BJ (cell line): Measurements from ENCODE around the gene CD37. TPM values are rescaled to one million over a fixed set of nuclear protein-coding genes. Genes with fewer than 3 reads are reported as not detected.
"Not testable (repeated sequence)": the region's sequence is repeated elsewhere in the genome, so short reads cannot be mapped to it uniquely, and the experiment has no call there.

Source experiments
- CTCF ChIA-PET: fragments of 350-600 bp; formaldehyde crosslinking; extraction: SDS; loops from one replicate; lab custom pipeline; 2021; ENCODE audit warnings: antibody characterized with exemption, inconsistent platforms; lab: Yijun Ruan, JAX
- POLR2A ChIA-PET: fragments of 300-600 bp; sonication (Branson Sonifier 250); formaldehyde crosslinking; extraction: SDS; loops from one replicate; lab custom pipeline; 2021; ENCODE audit warnings: antibody characterized with exemption; lab: Charles Lee
- DNase-seq: peaks from one replicate; pipeline ENCODE4 v3.0.0-alpha.2; 2011; ENCODE audit warnings: low read depth
- H3K27me3 ChIP-seq: 2 replicates; pipeline ENCODE4 v1.6.0; 2011; ENCODE audit warnings: low read length; ENCODE audit not compliant: control insufficient read depth, insufficient read depth
- H3K36me3 ChIP-seq: 2 replicates; pipeline ENCODE4 v1.5.1; 2011; ENCODE audit warnings: low read length; ENCODE audit not compliant: control insufficient read depth, insufficient read depth
- H3K4me3 ChIP-seq: 2 replicates; pipeline ENCODE4 v1.5.1; 2011; ENCODE audit warnings: low read depth, mild to moderate bottlenecking, control low read depth, low read length
- CTCF ChIP-seq: IDR thresholded peaks from 2 replicates; pipeline ENCODE4 v1.5.1; 2011; ENCODE audit warnings: low read depth, mild to moderate bottlenecking, control low read depth, inconsistent platforms, low read length, moderate library complexity; ENCODE audit not compliant: insufficient read depth
- polyA plus RNA-seq: library from polyadenylated mRNA; depleted of rRNA; stranded (reverse); fragments of >200 nt; gene quantifications from 2 replicates; pipeline ENCODE4 v1.2.3, GENCODE V29; 2011

CD37 gene
- polyA plus RNA-seq, 1 experiment: not detected

GRCh38 chr19:49326165-49326704 is 9.0 kb upstream of the CD37 start:
- no peak for DNase-seq
- Histone ChIP-seq H3K27me3 (no peaks in the 10 kb centered on the region), H3K4me3 (no peak overlapping the region), H3K36me3 (no peaks in the 10 kb centered on the region)
- ChIA-PET POLR2A (no interaction called here), CTCF (interaction anchor here (0.6 to 1.6 kb wide), 2 partner anchors 12 to 25 kb away, joined by 3 to 4 read pairs; no protein-coding TSS in a partner anchor)
- no peak for TF ChIP-seq CTCF

DNA sequence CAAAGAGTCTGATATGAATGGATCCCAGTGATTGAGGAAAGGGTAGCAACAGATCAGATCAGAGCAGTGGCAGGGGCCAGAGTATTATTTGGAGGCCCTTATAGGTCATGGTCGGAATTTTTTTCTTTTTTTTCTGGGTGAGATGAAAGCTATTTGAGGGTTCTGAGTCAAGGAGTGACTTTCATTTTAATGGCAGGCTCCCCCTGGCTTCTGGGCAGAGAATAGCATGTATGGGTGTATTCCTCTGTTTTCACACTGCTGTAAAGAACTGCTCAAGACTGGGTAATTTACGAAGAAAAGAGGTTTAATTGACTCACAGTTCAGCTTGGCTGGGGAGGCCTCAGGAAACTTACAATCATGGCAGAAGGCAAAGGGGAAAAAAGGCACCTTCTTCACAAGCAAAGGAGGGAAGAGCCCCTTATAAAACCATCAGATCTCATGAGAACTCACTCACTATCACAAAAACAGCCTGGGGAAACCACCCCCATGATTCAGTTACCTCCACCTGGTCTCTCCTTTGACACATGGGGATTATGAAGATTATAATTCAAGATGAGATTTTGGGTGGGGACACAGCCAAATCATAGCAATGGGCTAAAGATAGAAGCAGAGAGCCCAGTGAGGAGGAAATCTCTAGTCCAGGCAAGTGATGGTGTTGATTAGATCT is 7.2 kb upstream of the CD37 start:
- Histone ChIP-seq H3K4me3 (no peak overlapping the region), H3K36me3 (no peaks in the 10 kb centered on the region), H3K27me3 (no peaks in the 10 kb centered on the region)
- DNase-seq: no peak
- ChIA-PET CTCF (interaction anchor here (0.7 to 1.2 kb wide), 4 partner anchors 12 to 230 kb away, joined by 3 to 6 read pairs (median 4); no protein-coding TSS in a partner anchor), POLR2A (no interaction called here)
- peak; percentile 71 for TF ChIP-seq CTCF

DNA sequence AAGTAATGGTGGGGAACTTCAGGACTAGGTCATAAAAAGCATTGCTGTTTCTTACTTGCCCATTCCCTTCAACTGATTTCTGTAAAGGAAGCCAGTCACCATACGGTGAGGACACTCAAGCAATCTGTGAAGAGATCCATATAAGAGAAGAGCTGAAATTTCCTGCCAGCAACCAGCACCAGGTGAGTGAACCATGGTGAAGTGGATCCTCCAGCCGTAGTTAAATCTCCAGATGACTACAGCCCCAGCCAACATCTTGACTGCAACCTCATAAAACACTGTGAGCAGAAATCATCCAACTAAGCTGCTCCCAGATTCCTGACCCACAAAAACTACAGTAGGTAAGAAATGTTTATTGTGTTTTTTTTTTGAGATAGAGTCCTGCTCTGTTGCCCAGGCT is 6.5 kb upstream of the CD37 start:
- Histone ChIP-seq H3K36me3 (no peaks in the 10 kb centered on the region), H3K4me3 (no peak overlapping the region), H3K27me3 (no peaks in the 10 kb centered on the region)
- TF ChIP-seq CTCF: no peak
- ChIA-PET CTCF (no interaction called here), POLR2A (no interaction called here)
- no peak for DNase-seq

- POLR2A ChIA-PET, H3K36me3 ChIP-seq, DNase-seq, H3K27me3 ChIP-seq, H3K4me3 ChIP-seq: not testable (repeated sequence)
- CTCF ChIA-PET: interaction anchor here (1.4 kb wide), 1 partner anchor 30 kb away, joined by 6 read pairs; no protein-coding TSS in a partner anchor
Observed at GRCh38 chr19:49331187-49331586, 4.0 kb upstream of the CD37 start.

DNA sequence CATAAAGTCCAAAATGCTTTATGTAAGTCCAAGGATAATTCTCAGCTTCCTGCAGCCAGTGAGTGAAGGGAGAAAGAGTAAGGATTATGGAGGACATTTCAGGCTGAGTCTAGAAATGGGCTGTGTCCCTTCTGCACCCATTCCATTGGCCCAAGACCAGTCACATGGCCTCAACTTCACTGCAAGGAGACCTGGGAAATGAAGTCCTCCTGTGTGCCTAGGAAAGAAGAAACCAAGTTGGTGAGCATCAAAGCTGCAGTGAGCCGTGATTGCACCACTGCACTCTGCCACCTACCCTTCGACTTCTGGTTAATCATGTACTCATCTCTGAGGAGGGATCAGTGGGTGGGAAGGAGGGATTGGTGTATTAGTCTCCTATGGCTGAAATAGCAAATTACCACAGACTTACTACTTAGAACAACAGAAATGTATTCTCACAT is 3.6 kb upstream of the CD37 start:
- POLR2A ChIA-PET: no interaction called here
- TF ChIP-seq CTCF: no peak
- CTCF ChIA-PET: interaction anchor here (1.4 kb wide), 1 partner anchor 30 kb away, joined by 6 read pairs; no protein-coding TSS in a partner anchor

DNA sequence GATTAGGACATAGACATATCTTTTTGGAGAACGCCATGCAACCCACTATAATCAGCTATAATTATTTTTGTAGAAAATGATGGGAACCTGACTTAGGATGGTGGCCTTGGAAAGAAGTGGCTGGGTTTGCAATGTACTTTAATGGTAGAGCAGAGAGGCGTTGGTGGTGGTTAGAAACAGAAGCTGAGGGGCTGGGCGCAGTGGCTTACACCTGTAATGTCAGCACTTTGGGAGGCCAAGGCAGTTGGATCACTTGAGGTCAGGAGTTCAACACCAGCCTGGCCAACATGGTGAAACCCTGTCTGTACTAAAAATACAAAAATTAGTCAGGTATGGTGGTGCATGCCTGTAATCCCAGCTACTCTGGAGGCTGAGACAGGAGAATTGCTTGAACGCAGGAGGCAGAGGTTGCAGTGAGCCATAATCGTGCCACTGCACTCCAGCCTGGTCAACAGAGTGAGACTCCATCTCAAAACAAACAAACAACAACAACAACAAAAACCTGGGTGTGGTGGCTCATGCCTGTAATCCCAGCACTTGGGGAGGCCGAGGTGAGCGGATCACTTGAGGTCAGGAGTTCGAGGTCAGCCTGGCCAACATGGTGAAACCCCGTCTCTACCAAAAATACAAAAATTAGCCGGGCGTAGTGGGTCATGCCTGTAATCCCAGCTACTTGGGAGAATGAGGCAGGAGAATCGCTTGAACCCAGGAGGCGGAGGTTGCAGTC is 2.4 kb upstream of the CD37 start:
- POLR2A ChIA-PET, H3K27me3 ChIP-seq, DNase-seq, H3K36me3 ChIP-seq, H3K4me3 ChIP-seq: not testable (repeated sequence)
- CTCF ChIA-PET: interaction anchor here (0.6 kb wide), 1 partner anchor 37 kb away, joined by 3 read pairs; no protein-coding TSS in a partner anchor

More for the DNA sequence above, 3.6 kb upstream of the CD37 start:
- no peaks in the 10 kb centered on the region; the same call in 1 of the 2 replicates for H3K36me3 ChIP-seq
- no peak overlapping the region for H3K4me3 ChIP-seq
- no peak for DNase-seq
- no peaks in the 10 kb centered on the region for H3K27me3 ChIP-seq
